Esophagus muscularis mucosa (tissue), 4 donors: ENCODE results near the gene MED13L. TPM values are rescaled to one million over a fixed set of nuclear protein-coding genes. Genes with fewer than 3 reads are reported as not detected.

Source experiments
- DNase-seq: peaks from one replicate; pipeline ENCODE4 v3.0.0-alpha.2; 2017; ENCODE audit errors: extremely low spot score
- H3K27ac ChIP-seq, 4 donors: fragments of 200-600 bp; sonication (generic); replicated peaks in 1 of 4; 1 replicate in 3 of 4; 2 replicates in 1 of 4; pipeline ENCODE4 v1.5.1; 2016 to 2019; ENCODE audit warnings: mild to moderate bottlenecking in 1 of 4
- H3K27me3 ChIP-seq, 4 donors: fragments of 200-600 bp; sonication (generic); one replicate each; pipeline versions ENCODE4 v1.5.1 to v1.6.0; 2016 to 2019
- H3K36me3 ChIP-seq, 4 donors: fragments of 200-600 bp; sonication (generic); one replicate each; pipeline ENCODE4 v1.5.1; 2016 to 2019
- H3K4me1 ChIP-seq, 4 donors: fragments of 200-600 bp; sonication (generic); one replicate each; pipeline ENCODE4 v1.5.1; 2016 to 2019
- H3K4me3 ChIP-seq, 4 donors: fragments of 200-600 bp; sonication (generic); 1 replicate in 2 of 4; 2 replicates in 2 of 4; pipeline ENCODE4 v1.5.1; 2016 to 2019; ENCODE audit warnings: mild to moderate bottlenecking in 4 of 4, moderate library complexity in 1 of 4
- H3K9me3 ChIP-seq, 4 donors: fragments of 200-600 bp; sonication (generic); 1 replicate in 3 of 4; 2 replicates in 1 of 4; pipeline ENCODE4 v1.5.1; 2016 to 2019
- EP300 ChIP-seq: sonication (generic); formaldehyde crosslinking; IDR thresholded peaks from one replicate; pipeline ENCODE4 v1.6.1; 2017; ENCODE audit warnings: antibody characterized with exemption
- POLR2A ChIP-seq: fragments of 450-650 bp; IDR thresholded peaks from one replicate; pipeline ENCODE4 v1.6.1; 2017; ENCODE audit warnings: antibody characterized with exemption, moderate library complexity, mild to moderate bottlenecking, low read depth
- POLR2AphosphoS5 ChIP-seq, 2 donors: sonication (generic); formaldehyde crosslinking; IDR thresholded peaks; one replicate each; pipeline ENCODE4 v1.6.1; 2017; ENCODE audit warnings: antibody characterized with exemption in 2 of 2
- WGBS: methylation state at CpG from one replicate; pipeline ENCODE4 v1.1.5; 2018; 5-methylcytosine and 5-hydroxymethylcytosine counted together
- intact Hi-C: fragments of 100-400 bp; cut with DNase I; formaldehyde crosslinking; loops from one replicate; pipeline ENCODE4 v1.15.1; 2023
- total RNA-seq, 4 donors: library from RNA; depleted of rRNA; stranded (reverse); fragments of >200 nt; gene quantifications; one replicate each; pipeline versions ENCODE4 v1.1.0 to v1.2.1, GENCODE V29; 2016
- TF ChIP-seq, protein P1 (sequence below), 3 experiments: fragments of 200-600 bp in 2 of 3; fragments of 450-650 bp in 1 of 3; sonication (generic) in 2 of 3; IDR thresholded peaks; one replicate each; pipeline ENCODE4 v1.5.1; 2017 to 2019; ENCODE audit warnings: antibody characterized with exemption in 3 of 3, mild to moderate bottlenecking in 2 of 3, moderate library complexity in 1 of 3

MED13L gene
- total RNA-seq, 4 donors from 2014 or later, result 141 to 350 (median 175) TPM

DNA sequence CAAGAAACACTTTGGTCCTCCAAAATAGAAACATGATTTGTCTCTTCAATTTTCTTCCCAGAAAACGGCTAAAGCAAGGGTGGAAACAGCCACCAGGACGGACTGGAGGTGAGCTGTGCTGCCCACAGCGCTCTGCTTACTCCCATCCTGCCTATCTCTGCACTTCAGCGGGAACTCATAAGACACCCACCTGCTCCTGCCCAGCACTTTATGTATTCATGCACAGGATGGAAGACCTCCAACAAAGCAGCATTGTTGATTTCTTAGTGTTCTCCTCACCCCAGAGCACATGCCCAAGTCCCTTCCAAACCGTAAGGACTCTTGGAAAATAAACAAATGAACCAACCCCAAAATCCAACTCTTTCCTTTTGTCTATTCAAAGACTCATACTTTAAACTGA, 277.2 kb downstream of the MED13L start:
- H3K27me3 ChIP-seq, result no peaks in the 10 kb centered on the region
- H3K27ac ChIP-seq, result peak overlapping the region in 1 of 4 donors; percentile 21
- no peaks in the 10 kb centered on the region for H3K9me3 ChIP-seq
- peaks cover 12 to 29% (median 21%) of the 10 kb centered on the region in 4 donors for H3K4me1 ChIP-seq
- H3K36me3 ChIP-seq, result peaks cover 14 to 66% (median 49%) of the 10 kb centered on the region in 4 donors
- no peak overlapping the region for H3K4me3 ChIP-seq
- intact Hi-C loops, result no loop called here
- TF ChIP-seq POLR2A, result no peak
- TF ChIP-seq, protein P1, sequence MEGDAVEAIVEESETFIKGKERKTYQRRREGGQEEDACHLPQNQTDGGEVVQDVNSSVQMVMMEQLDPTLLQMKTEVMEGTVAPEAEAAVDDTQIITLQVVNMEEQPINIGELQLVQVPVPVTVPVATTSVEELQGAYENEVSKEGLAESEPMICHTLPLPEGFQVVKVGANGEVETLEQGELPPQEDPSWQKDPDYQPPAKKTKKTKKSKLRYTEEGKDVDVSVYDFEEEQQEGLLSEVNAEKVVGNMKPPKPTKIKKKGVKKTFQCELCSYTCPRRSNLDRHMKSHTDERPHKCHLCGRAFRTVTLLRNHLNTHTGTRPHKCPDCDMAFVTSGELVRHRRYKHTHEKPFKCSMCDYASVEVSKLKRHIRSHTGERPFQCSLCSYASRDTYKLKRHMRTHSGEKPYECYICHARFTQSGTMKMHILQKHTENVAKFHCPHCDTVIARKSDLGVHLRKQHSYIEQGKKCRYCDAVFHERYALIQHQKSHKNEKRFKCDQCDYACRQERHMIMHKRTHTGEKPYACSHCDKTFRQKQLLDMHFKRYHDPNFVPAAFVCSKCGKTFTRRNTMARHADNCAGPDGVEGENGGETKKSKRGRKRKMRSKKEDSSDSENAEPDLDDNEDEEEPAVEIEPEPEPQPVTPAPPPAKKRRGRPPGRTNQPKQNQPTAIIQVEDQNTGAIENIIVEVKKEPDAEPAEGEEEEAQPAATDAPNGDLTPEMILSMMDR (IDR thresholded peaks at IDR 0.05), result no peak
- TF ChIP-seq POLR2AphosphoS5 (IDR thresholded peaks at IDR 0.05), result no peak
- TF ChIP-seq EP300, result no peak
- 79% methylated on average over 5 of the region's 5 CpGs for WGBS
- no peak for DNase-seq

DNA sequence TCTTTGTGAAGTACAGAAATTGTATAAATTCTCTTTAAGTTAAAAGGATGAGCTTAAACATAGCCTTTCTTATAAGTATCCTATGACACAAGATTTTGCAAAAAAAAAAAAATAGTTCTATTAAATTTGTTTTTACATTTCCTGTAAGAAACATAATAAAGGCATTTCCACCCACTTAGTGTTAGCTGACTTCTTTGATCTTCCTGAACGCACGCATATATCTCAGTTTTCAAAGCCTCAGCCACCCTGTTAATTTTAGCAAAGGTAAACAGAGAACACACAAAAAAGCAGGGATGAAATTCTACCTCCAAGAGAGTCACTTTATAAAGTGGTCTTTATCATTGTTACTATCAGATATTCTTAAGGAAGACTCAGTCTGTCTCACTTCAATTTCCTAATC, 277.9 kb downstream of the MED13L start:
- Histone ChIP-seq H3K36me3 (peaks cover 20 to 66% (median 51%) of the 10 kb centered on the region in 4 donors), H3K4me3 (no peak overlapping the region), H3K4me1 (peaks cover 12 to 29% (median 22%) of the 10 kb centered on the region in 4 donors), H3K27me3 (no peaks in the 10 kb centered on the region), H3K27ac (peak overlapping the region in 3 of 4 donors; percentile 44 to 71 (median 50)), H3K9me3 (no peaks in the 10 kb centered on the region)
- TF ChIP-seq, protein P1 (IDR thresholded peaks at IDR 0.05), result no peak
- TF ChIP-seq POLR2A (no peak), POLR2AphosphoS5 (IDR thresholded peaks at IDR 0.05) (no peak), EP300 (no peak)
- WGBS, result 71% methylated on average over 2 of the region's 2 CpGs
- intact Hi-C loops, result loop anchor here (5.0 kb wide), 2 partner anchors 273 to 603 kb away; no protein-coding TSS in a partner anchor
- no peak for DNase-seq

GRCh38 chr12:115998794-115999478, 278.6 kb downstream of the MED13L start:
- peaks cover 12 to 29% (median 25%) of the 10 kb centered on the region in 4 donors for H3K4me1 ChIP-seq
- no peak for DNase-seq
- no peak overlapping the region for H3K4me3 ChIP-seq
- H3K36me3 ChIP-seq, result peaks cover 22 to 66% (median 53%) of the 10 kb centered on the region in 4 donors
- TF ChIP-seq, protein P1 (IDR thresholded peaks at IDR 0.05), result no peak
- no peak for TF ChIP-seq EP300
- TF ChIP-seq POLR2A, result no peak
- TF ChIP-seq POLR2AphosphoS5 (IDR thresholded peaks at IDR 0.05), result no peak
- no peaks in the 10 kb centered on the region for H3K27me3 ChIP-seq
- intact Hi-C loops, result loop anchor here (5.0 kb wide), 2 partner anchors 273 to 603 kb away; no protein-coding TSS in a partner anchor
- H3K27ac ChIP-seq, result peak overlapping the region; percentile 44 to 71 (median 52)
- 54% methylated on average over 10 of the region's 10 CpGs for WGBS
- H3K9me3 ChIP-seq, result no peaks in the 10 kb centered on the region

GRCh38 chr12:115998119-115998633, 279.3 kb downstream of the MED13L start:
- WGBS, result 53% methylated on average over 3 of the region's 3 CpGs
- peak overlapping the region; percentile 44 to 71 (median 52) for H3K27ac ChIP-seq
- peaks cover 12 to 29% (median 25%) of the 10 kb centered on the region in 4 donors for H3K4me1 ChIP-seq
- intact Hi-C loops, result loop anchor here (5.0 kb wide), 2 partner anchors 274 to 604 kb away; no protein-coding TSS in a partner anchor
- H3K9me3 ChIP-seq, result no peaks in the 10 kb centered on the region
- H3K27me3 ChIP-seq, result no peaks in the 10 kb centered on the region
- no peak for DNase-seq
- TF ChIP-seq POLR2AphosphoS5 (IDR thresholded peaks at IDR 0.05), result peak in 1 of 2 donors; percentile 33
- TF ChIP-seq EP300, result no peak
- TF ChIP-seq, protein P1 (IDR thresholded peaks at IDR 0.05), result peak; percentile 74 to 90 (median 78)
- peaks cover 22 to 70% (median 54%) of the 10 kb centered on the region in 4 donors for H3K36me3 ChIP-seq
- H3K4me3 ChIP-seq, result no peak overlapping the region
